HG02642 (cell line): Measurements from ENCODE around the gene USP6NL.

ENCODE experiments used
- ATAC-seq: cut with Tn5 transposase; IDR thresholded peaks from one replicate; pipeline ENCODE4 v1.9.1; 2021; ENCODE audit warnings: mild to moderate bottlenecking; ENCODE audit not compliant: unreplicated experiment, poor library complexity

USP6NL gene

GRCh38 chr10:11491087-11491486, 120.4 kb downstream of the USP6NL start:
- no peak for ATAC-seq

GRCh38 chr10:11489591-11489990, 121.9 kb downstream of the USP6NL start:
- no peak for ATAC-seq

DNA sequence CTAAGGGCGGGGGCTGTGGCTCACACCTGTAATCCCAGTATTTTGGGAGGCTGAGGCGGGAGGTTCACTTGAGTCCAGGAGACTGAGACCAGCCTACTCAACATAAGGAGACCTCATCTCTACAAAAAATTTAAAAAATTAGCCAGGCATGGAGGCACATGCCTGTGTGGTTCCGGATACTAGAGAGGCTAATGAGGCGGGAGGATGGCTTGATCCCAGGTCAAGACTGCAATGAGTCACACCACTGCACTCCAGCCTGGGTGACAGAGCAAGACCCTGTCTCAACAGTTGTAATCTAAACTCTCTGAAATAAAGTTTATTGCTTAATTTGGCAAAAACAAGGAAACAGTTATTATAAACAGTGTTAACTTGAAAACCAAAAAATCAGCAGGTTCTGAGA, 123.3 kb downstream of the USP6NL start:
- ATAC-seq: no peak

DNA sequence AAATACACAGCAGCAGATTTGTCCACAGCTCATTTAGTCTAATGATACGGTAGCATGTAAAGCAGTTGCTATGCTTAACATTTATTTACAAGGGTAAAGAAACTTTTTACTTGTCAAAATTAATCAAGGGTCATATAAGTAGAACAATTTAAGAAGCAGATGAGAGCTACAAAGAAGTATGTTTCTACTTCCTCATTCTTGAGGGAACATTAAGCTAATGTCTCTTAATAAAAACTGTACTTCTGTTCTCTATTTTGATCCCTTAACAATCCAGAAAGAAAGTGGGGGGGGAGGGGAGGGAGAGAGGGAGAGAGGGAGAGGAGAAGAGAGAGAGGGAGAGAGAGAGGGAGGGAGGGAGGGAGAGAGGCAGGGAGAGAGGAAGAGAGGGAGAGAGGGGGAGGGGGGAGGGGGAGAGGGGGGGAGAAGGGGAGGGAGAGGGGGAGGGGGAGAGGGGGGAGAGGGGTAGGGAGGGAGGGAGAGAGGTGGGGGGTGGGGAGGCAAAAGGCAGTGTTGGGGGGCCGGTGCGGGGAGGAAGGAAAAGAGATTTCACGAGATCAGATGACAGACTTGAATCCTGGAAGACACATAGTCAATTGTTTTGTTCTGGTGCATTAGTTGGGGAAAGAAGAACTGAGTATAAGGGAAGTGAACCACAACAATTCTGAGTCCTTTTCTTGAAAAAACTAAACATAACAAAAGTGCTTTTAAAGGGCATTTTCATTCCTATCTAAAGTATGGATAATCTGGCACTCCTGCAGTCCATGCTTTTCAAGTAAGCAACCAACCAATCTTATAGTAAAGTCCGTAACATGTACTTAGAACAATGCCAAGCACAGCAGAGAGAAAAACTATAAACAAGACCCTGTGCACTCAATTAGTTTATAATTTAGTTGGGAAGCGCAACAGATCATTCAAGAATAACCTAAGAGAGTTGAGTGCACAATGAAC, 128.0 kb downstream of the USP6NL start:
- no peak for ATAC-seq

- no peak for ATAC-seq
Observed at GRCh38 chr10:11482306-11482705, 129.1 kb downstream of the USP6NL start.

DNA sequence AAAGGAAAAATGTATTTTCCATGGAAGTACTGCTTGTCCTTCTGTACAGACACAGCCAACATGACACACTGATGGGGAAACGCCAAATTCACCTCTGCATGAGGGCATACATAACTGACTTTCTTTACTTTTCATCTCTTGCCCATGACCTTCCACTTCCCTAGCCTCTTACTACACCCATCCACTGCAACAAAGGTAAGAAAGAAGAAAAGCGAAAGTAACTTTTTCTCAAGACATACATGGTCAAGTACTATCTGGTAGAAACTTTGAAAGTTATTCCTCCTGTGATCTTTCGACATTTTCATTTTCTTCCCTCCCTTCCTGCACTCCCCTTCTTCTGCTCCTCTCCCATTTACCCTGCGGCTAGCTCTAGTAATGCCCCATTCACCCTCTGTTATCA, 130.8 kb downstream of the USP6NL start:
- no peak for ATAC-seq

- ATAC-seq: no peak
Observed at GRCh38 chr10:11479300-11479699, 132.2 kb downstream of the USP6NL start.

DNA sequence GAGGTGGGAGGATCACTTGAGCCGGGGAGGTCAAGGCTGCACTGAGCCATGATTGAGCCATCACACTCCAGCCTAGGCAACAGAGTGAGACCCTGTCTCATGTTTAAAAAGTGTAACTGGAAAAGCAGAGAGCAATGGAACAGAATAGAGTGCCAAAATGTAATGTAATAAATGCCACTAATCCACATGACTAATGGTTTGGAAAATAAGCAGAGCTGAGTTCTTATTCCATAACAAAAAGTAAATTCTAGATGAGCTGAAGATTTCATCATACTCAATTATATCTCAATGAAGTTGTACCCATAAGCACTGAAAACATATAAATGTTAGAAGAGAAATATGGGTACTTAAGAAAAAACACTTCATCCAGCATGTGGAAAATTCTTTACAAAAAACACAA, 132.6 kb downstream of the USP6NL start:
- no peak for ATAC-seq

DNA sequence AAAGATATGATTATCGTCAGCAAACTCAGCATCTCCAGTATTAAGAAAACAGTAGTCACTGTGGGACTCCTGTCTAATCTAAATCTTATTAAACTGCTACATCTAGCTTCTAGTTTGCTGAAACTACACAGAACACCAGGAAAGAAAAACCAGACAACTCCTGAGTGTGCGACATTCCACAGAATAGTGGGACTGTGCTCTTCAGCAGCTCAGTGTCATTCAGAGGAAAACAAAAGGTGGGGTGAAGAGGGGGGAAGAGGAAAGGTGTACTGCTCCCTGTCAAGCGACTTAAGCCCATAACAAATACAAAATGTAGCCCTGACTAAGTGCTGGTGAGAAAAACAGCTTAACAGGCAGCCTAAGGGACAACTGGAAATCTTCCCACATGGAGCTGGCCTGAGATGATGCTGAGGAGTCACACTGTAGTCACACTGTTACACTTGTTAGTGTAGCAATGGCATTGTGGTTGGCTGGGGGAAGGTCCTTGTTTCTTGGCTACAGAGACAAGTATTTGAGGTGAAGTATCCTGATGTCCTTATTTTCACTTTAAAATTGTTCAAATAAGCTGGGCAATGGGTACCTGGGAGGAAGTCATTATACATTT, 135.5 kb downstream of the USP6NL start:
- no peak for ATAC-seq

DNA sequence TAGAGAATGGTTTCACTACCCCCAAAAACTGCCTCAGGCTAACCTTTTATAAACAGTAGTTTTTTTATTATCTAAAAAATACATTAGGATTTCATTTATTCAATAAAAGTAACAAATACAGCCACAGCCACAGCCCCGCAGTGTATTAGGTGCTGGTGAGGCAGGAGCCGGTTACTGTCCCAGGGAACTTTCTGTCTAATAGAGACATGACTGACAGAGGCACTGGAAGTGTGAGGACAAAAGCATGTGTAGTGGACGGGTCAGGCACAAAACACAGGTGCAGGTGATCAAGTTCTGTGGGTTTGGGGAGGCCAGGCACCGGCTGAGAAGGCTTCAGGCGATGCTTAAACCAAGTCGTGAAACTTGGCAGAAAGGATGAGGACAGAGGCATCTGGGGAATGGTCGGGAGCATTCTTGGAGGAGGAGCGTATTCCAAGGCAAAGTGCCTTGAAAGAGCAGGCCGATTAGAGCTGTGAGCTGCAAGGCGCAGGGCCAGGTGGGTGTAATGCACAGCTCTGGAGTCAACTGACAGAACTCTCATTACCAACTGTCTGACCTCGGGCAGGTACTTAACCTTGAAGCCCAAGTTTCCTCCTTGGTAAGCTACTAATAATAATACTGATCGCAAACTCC, 138.2 kb downstream of the USP6NL start:
- ATAC-seq: no peak

- peak; percentile 77 for ATAC-seq
Observed at GRCh38 chr10:11472158-11472753, 139.2 kb downstream of the USP6NL start.

DNA sequence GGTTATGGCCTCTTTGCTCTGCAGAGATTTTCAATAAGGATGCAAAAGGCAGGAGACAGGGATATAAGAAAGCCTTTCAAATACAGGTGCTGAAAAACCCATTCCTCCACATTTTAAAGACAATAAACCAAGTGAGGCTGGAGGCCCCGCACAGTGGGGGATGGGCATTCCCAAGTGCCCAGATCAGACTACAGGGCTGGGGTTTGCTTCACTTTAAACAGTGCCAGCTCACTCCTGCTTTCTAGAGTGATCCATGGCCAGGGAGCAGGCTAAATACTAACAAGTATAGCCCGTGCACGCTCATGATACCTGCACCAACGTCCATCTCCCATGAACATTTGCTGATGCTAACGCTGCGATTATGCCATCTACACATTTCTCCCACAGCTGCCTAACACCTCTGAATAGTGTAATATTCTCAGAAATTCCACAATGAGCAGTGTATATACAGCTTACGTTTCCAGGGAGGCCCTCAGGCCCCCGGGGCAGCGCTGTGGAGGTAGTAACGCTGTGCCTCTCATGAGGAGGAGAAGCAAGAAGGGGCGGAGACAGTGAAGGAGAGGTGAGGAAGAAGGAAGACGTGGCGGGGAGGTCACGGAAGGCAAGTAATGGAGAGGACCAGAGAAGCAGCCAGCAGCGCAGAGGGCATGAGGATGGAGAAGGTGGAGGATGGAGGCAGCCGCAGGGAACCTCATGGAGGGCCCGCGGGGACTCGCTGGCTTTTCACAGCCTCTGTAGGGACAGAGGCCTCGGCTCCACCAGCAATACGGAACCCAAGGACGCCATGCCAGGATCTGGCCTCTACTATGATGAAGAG, 141.7 kb downstream of the USP6NL start:
- ATAC-seq: no peak

DNA sequence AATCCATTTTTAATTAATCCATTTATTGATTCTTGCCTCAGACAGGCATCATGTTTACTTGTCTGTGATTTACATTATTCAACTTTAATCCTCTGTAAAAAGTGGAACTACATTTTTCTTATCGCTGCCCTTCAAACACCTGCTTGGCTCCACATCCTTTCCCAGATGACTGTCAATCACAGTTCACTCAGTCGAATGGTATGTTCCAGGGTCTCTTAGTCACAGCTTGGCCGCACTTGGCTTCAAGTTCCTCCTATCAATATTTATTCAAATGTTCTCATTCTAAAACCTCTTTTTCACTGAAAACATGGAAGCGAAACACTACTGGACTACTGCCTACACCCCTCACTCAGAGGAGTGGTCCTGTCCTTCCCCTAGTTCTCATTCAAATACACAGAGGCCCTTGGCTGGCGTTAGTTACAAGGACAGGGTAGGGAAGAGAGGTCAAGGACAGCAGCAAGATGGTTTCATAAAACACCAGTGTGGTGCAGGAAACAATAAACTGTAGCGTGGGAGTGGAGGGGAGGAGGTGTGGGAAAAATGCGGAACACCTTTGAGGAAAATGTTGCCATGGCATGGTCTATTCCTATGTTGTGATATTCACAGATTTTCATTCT, 143.2 kb downstream of the USP6NL start:
- ATAC-seq: no peak

DNA sequence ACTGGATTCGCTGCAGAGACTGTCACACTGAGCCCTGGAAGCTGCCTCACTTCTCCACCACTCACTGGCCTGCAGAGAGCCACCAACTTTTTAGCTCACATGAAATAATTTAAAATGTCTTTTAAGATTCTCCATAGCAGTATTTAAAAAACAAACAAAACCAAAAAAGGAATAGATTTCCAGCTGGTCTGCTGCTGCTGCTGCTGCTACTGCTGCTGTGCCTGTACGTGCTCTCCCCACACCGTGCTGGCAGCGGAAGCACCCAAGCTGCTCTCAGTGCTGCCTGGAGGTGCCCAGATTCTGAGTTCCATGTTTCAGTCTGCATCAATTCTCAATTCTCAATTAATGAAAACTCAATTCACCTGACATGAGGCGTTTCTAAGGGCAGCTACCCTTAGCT, 146.0 kb downstream of the USP6NL start:
- no peak for ATAC-seq

DNA sequence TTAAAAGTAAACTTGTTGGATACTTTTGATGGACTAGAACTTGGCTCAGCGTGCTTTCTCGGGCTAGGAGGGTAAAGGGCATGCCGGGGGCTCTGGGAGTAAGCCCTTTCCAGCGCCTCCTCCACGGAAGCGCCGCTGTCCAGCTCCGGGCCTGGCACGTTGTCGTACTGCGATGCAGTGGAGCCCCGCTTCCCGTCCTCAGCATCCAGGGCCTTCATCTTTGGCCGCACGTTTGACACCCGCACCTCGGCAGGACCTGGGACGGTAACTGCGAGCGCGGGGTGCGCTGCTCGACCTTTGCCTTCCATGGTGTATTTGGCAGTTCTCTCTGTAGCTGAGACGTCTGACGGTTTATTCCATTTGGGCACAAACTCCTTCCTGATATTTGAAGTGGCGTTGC, 148.3 kb downstream of the USP6NL start:
- ATAC-seq: no peak

GRCh38 chr10:11462071-11462470, 149.4 kb downstream of the USP6NL start:
- ATAC-seq: no peak

- no peak for ATAC-seq
Observed at GRCh38 chr10:11457336-11457735, 154.1 kb downstream of the USP6NL start.

GRCh38 chr10:11454958-11455566, 156.4 kb downstream of the USP6NL start:
- ATAC-seq: no peak

GRCh38 chr10:11454160-11454559, 157.3 kb downstream of the USP6NL start:
- ATAC-seq: no peak
